Occipital lobe (tissue), 2 donors: ENCODE results near the gene ELMO2. TPM values are rescaled to one million over a fixed set of nuclear protein-coding genes. Genes with fewer than 3 reads are reported as not detected.

Experiments used
- DNase-seq: peaks from one replicate; lab custom pipeline; 2025; lab: John Stamatoyannopoulos, UW
- total RNA-seq: library from RNA; depleted of rRNA; stranded (reverse); fragments of >200 nt; gene quantifications from one replicate; pipeline ENCODE4 v1.2.3, GENCODE V29; 2014

Gene ELMO2
- total RNA-seq, 1 donor from 2014 or later: 55.1 TPM

- DNase-seq: no peak
Observed at GRCh38 chr20:46367967-46368901, 38.2 kb downstream of the ELMO2 start.

GRCh38 chr20:46367234-46367633, 39.2 kb downstream of the ELMO2 start:
- no peak for DNase-seq

- DNase-seq: no peak
Observed at GRCh38 chr20:46366826-46367225, 39.6 kb downstream of the ELMO2 start.

- DNase-seq: peak; percentile 48
Observed at GRCh38 chr20:46365487-46366220, 40.8 kb downstream of the ELMO2 start.

GRCh38 chr20:46364670-46365486, 41.5 kb downstream of the ELMO2 start:
- DNase-seq: peak; percentile 48

- peak; percentile 78 for DNase-seq
Observed at GRCh38 chr20:46363874-46364669, 42.3 kb downstream of the ELMO2 start.

GRCh38 chr20:46362921-46363867, 43.2 kb downstream of the ELMO2 start:
- DNase-seq: no peak

GRCh38 chr20:46361811-46362210, 44.6 kb downstream of the ELMO2 start:
- DNase-seq: no peak

GRCh38 chr20:46361381-46361780, 45.0 kb downstream of the ELMO2 start:
- DNase-seq: no peak

- DNase-seq: no peak
Observed at GRCh38 chr20:46359233-46359751, 47.1 kb downstream of the ELMO2 start.

GRCh38 chr20:46358346-46359058, 47.9 kb downstream of the ELMO2 start:
- no peak for DNase-seq

- no peak for DNase-seq
Observed at GRCh38 chr20:46357030-46357514, 49.3 kb downstream of the ELMO2 start.

GRCh38 chr20:46356195-46357029, 50.0 kb downstream of the ELMO2 start:
- DNase-seq: no peak

- DNase-seq: no peak
Observed at GRCh38 chr20:46355778-46356177, 50.6 kb downstream of the ELMO2 start.

GRCh38 chr20:46354920-46355654, 51.3 kb downstream of the ELMO2 start:
- DNase-seq: no peak

GRCh38 chr20:46354207-46354555, 52.2 kb downstream of the ELMO2 start:
- no peak for DNase-seq
